H9 (cell line): ENCODE data around the gene ENDOU. TPM values are rescaled to one million over a fixed set of nuclear protein-coding genes. Genes with fewer than 3 reads are reported as not detected.

Experiments used
- DNase-seq: peaks from one replicate; pipeline ENCODE4 v3.0.0-alpha.2; 2017
- H2AFZ ChIP-seq: one replicate; pipeline ENCODE4 v1.6.1; 2013; ENCODE audit warnings: mild to moderate bottlenecking, low read length, control low read depth, moderate library complexity
- H2AK5ac ChIP-seq: 2 replicates; pipeline ENCODE4 v1.6.1; 2013; ENCODE audit warnings: low read length, control low read depth, mixed read lengths; ENCODE audit not compliant: insufficient read length
- H2BK120ac ChIP-seq: one replicate; pipeline ENCODE4 v1.6.1; 2013; ENCODE audit warnings: low read depth, mild to moderate bottlenecking, low read length, control low read depth, inconsistent platforms; ENCODE audit not compliant: poor library complexity, severe bottlenecking
- H2BK12ac ChIP-seq: 2 replicates; pipeline ENCODE4 v1.6.1; 2013; ENCODE audit warnings: low read length, control low read depth, mixed read lengths, low read depth; ENCODE audit not compliant: insufficient read length
- H2BK15ac ChIP-seq: 2 replicates; pipeline ENCODE4 v1.6.1; 2013; ENCODE audit warnings: low read depth, low read length, control low read depth
- H2BK20ac ChIP-seq: one replicate; pipeline ENCODE4 v1.6.1; 2013; ENCODE audit warnings: low read depth, mild to moderate bottlenecking, low read length, control low read depth, inconsistent platforms; ENCODE audit not compliant: poor library complexity, severe bottlenecking
- H2BK5ac ChIP-seq: 2 replicates; pipeline ENCODE4 v1.6.1; 2013; ENCODE audit warnings: low read length, control low read depth, mixed read lengths; ENCODE audit not compliant: insufficient read length
- H3K14ac ChIP-seq: 2 replicates; pipeline ENCODE4 v1.6.1; 2013; ENCODE audit warnings: low read length, control low read depth; ENCODE audit not compliant: insufficient read depth
- H3K18ac ChIP-seq: 2 replicates; pipeline ENCODE4 v1.6.1; 2013; ENCODE audit warnings: low read depth, mild to moderate bottlenecking, mixed read lengths, low read length, control low read depth; ENCODE audit not compliant: insufficient read length
- H3K23ac ChIP-seq: 2 replicates; pipeline ENCODE4 v1.6.1; 2013; ENCODE audit warnings: low read length, control low read depth, mixed read lengths, low read depth; ENCODE audit not compliant: insufficient read length
- H3K23me2 ChIP-seq: 2 replicates; pipeline ENCODE4 v1.6.1; 2013; ENCODE audit warnings: low read depth, mild to moderate bottlenecking, mixed read lengths, low read length, control low read depth; ENCODE audit not compliant: insufficient read length, poor library complexity, severe bottlenecking
- H3K27ac ChIP-seq: 2 replicates; pipeline ENCODE4 v1.5.1; 2013; ENCODE audit warnings: low read length, control low read depth, mixed read lengths, low read depth; ENCODE audit not compliant: insufficient read length
- H3K27me3 ChIP-seq: 2 replicates; pipeline ENCODE4 v1.6.1; 2013; ENCODE audit warnings: low read length, control low read depth, inconsistent platforms; ENCODE audit not compliant: insufficient read depth
- H3K4ac ChIP-seq: 2 replicates; pipeline ENCODE4 v1.6.1; 2013; ENCODE audit warnings: low read depth, mild to moderate bottlenecking, control low read depth, inconsistent platforms, low read length, moderate library complexity
- H3K4me1 ChIP-seq: 2 replicates; pipeline ENCODE4 v1.6.1; 2013; ENCODE audit warnings: low read length, control low read depth, inconsistent platforms; ENCODE audit not compliant: insufficient read depth
- H3K4me2 ChIP-seq: 2 replicates; pipeline ENCODE4 v1.6.1; 2013; ENCODE audit warnings: low read length, control low read depth, mixed read lengths; ENCODE audit not compliant: insufficient read length, insufficient read depth
- H3K56ac ChIP-seq: 2 replicates; pipeline ENCODE4 v1.6.1; 2013; ENCODE audit warnings: low read depth, mild to moderate bottlenecking, mixed read lengths, low read length, control low read depth; ENCODE audit not compliant: insufficient read length
- H3K79me1 ChIP-seq: 2 replicates; pipeline ENCODE4 v1.6.1; 2013; ENCODE audit warnings: low read depth, mild to moderate bottlenecking, moderate library complexity, low read length, control low read depth, inconsistent platforms; ENCODE audit not compliant: insufficient read depth, poor library complexity, severe bottlenecking
- H3K79me2 ChIP-seq: 2 replicates; pipeline ENCODE4 v1.6.1; 2013; ENCODE audit warnings: low read length, control low read depth, inconsistent platforms; ENCODE audit not compliant: insufficient read depth
- H3K9ac ChIP-seq: 2 replicates; pipeline ENCODE4 v1.6.1; 2013; ENCODE audit warnings: low read length, control low read depth, mixed read lengths; ENCODE audit not compliant: insufficient read length; ENCODE audit errors: extremely low read depth
- H3K9me3 ChIP-seq: one replicate; pipeline ENCODE4 v1.6.1; 2013; ENCODE audit warnings: low read depth, low read length, inconsistent platforms; ENCODE audit not compliant: control insufficient read depth
- H3T11ph ChIP-seq: one replicate; pipeline ENCODE4 v1.6.1; 2013; ENCODE audit warnings: mild to moderate bottlenecking, low read length, control low read depth, inconsistent platforms
- H4K20me1 ChIP-seq: one replicate; pipeline ENCODE4 v1.6.1; 2013; ENCODE audit not compliant: control insufficient read depth, insufficient read length, insufficient read depth
- H4K5ac ChIP-seq: 2 replicates; pipeline ENCODE4 v1.6.1; 2013; ENCODE audit warnings: low read depth, mild to moderate bottlenecking, mixed read lengths, low read length, control low read depth; ENCODE audit not compliant: insufficient read length
- H4K8ac ChIP-seq: replicated peaks from 2 replicates; pipeline ENCODE4 v1.6.1; 2013; ENCODE audit warnings: low read length, control low read depth, mixed read lengths, low read depth; ENCODE audit not compliant: insufficient read length
- H4K91ac ChIP-seq: 2 replicates; pipeline ENCODE4 v1.6.1; 2013; ENCODE audit warnings: low read depth, mild to moderate bottlenecking, moderate library complexity, mixed read lengths, low read length, control low read depth; ENCODE audit not compliant: insufficient read length
- H3K27ac Mint-ChIP-seq, 3 experiments: 2 replicates in 2 of 3; 3 replicates in 1 of 3; pipeline ENCODE4 v1.8.0; 2020 to 2021; ENCODE audit warnings: mixed read lengths in 3 of 3, mild to moderate bottlenecking in 1 of 3, moderate library complexity in 1 of 3
- H3K27me3 Mint-ChIP-seq: 2 replicates; pipeline ENCODE4 v1.8.0; 2021; ENCODE audit warnings: low read depth, mild to moderate bottlenecking, moderate library complexity, mixed read lengths
- H3K36me3 Mint-ChIP-seq, 3 experiments: 2 replicates in 2 of 3; 3 replicates in 1 of 3; pipeline ENCODE4 v1.8.0; 2020 to 2021; ENCODE audit warnings: low read depth in 3 of 3, mixed read lengths in 3 of 3; ENCODE audit not compliant: insufficient read depth in 1 of 3
- H3K4me1 Mint-ChIP-seq, 2 experiments: 2 replicates each; pipeline ENCODE4 v1.8.0; 2020; ENCODE audit warnings: mixed read lengths in 2 of 2
- H3K4me3 Mint-ChIP-seq, 2 experiments: 2 replicates in 1 of 2; 3 replicates in 1 of 2; pipeline ENCODE4 v1.8.0; 2020 to 2021; ENCODE audit warnings: mild to moderate bottlenecking in 2 of 2, mixed read lengths in 2 of 2, moderate library complexity in 1 of 2
- H3K9me3 Mint-ChIP-seq, 2 experiments: 2 replicates in 1 of 2; 3 replicates in 1 of 2; pipeline ENCODE4 v1.8.0; 2020; ENCODE audit warnings: mild to moderate bottlenecking in 2 of 2, mixed read lengths in 2 of 2, moderate library complexity in 1 of 2
- CTCF ChIP-seq: fragments of 200-600 bp; sonication (generic); conservative IDR thresholded peaks from 3 replicates; pipeline ENCODE4 v1.8.0; 2021; ENCODE audit warnings: antibody characterized with exemption, mild to moderate bottlenecking
- WGBS: extraction: QIAGEN DNeasy Blood & Tissue Kit; methylation state at CpG from one replicate; pipeline ENCODE4 v1.1.7; 2013; ENCODE audit warnings: missing lambda C conversion rate, low lambda C conversion rate, mixed read lengths; ENCODE audit not compliant: insufficient read length; ENCODE audit errors: extremely low coverage; 5-methylcytosine and 5-hydroxymethylcytosine counted together
- total RNA-seq: library from RNA; stranded (reverse); gene quantifications from 2 replicates; pipeline ENCODE4 v1.2.1, GENCODE V29; 2021

Gene ENDOU
- total RNA-seq, 1 experiment from 2014 or later, result not detected

- no peak overlapping the region for H3K9ac ChIP-seq
- no peak overlapping the region for H3T11ph ChIP-seq
- no peak overlapping the region for H4K8ac ChIP-seq
- H4K91ac ChIP-seq, result no peak overlapping the region
- peaks cover 3% of the 10 kb centered on the region; the same call in 1 of the 2 replicates for H3K27me3 ChIP-seq
- H2AFZ ChIP-seq, result no peak overlapping the region
- no peak overlapping the region for H2AK5ac ChIP-seq
- Mint-ChIP-seq H3K4me1 (peaks cover 26 to 28% of the 10 kb centered on the region in 2 experiments), H3K27ac (no peak overlapping the region), H3K9me3 (no peaks in the 10 kb centered on the region), H3K4me3 (no peak overlapping the region), H3K27me3 (peaks cover 47% of the 10 kb centered on the region), H3K36me3 (no peaks in the 10 kb centered on the region; a peak in 1 of 7 replicates)
- no peak overlapping the region for H2BK15ac ChIP-seq
- no peaks in the 10 kb centered on the region for H3K4me1 ChIP-seq
- no peak overlapping the region for H3K27ac ChIP-seq
- H3K14ac ChIP-seq, result no peak overlapping the region
- no peak overlapping the region for H2BK20ac ChIP-seq
- no peaks in the 10 kb centered on the region for H4K20me1 ChIP-seq
- no peaks in the 10 kb centered on the region for H3K79me1 ChIP-seq
- no peak overlapping the region for H2BK12ac ChIP-seq
- H3K4ac ChIP-seq, result no peak overlapping the region
- no peak overlapping the region for H2BK120ac ChIP-seq
- H3K79me2 ChIP-seq, result no peaks in the 10 kb centered on the region
- H3K4me2 ChIP-seq, result no peak overlapping the region
- H3K23ac ChIP-seq, result no peak overlapping the region
- no peaks in the 10 kb centered on the region for H3K23me2 ChIP-seq
- no peak overlapping the region for H3K56ac ChIP-seq
- TF ChIP-seq CTCF, result no peak
- peak; percentile 29 for DNase-seq
- no peak overlapping the region for H3K18ac ChIP-seq
- H3K9me3 ChIP-seq, result no peaks in the 10 kb centered on the region
- H2BK5ac ChIP-seq, result no peak overlapping the region
- no CpG with 5 or more reads among the region's 13 CpGs for WGBS
- no peak overlapping the region for H4K5ac ChIP-seq
These were observed 9.3 kb downstream of the ENDOU start for GRCh38 chr12:47715877-47716548.
